HFFc6 (cell line): ENCODE data around the gene POTEI. TPM values are rescaled to one million over a fixed set of nuclear protein-coding genes. Genes with fewer than 3 reads are reported as not detected.
"Not testable (repeated sequence)": the region's sequence is repeated elsewhere in the genome, so short reads cannot be mapped to it uniquely, and the experiment has no call there.

Source experiments
- DNase-seq: peaks from one replicate; pipeline ENCODE4 v3.0.0-alpha.2; 2018
- H3K27ac Mint-ChIP-seq: 2 replicates; pipeline ENCODE4 v1.8.0; 2020; ENCODE audit warnings: mild to moderate bottlenecking, mixed read lengths
- H3K27me3 Mint-ChIP-seq: 2 replicates; pipeline ENCODE4 v1.8.0; 2021; ENCODE audit warnings: mild to moderate bottlenecking, moderate library complexity, mixed read lengths; ENCODE audit not compliant: insufficient read depth
- H3K36me3 Mint-ChIP-seq: 2 replicates; pipeline ENCODE4 v1.8.0; 2021; ENCODE audit warnings: low read depth, mixed read lengths
- H3K4me1 Mint-ChIP-seq: 2 replicates; pipeline ENCODE4 v1.8.0; 2020; ENCODE audit warnings: low read depth, mixed read lengths
- H3K4me3 Mint-ChIP-seq: 2 replicates; pipeline ENCODE4 v1.8.0; 2020; ENCODE audit warnings: mild to moderate bottlenecking, moderate library complexity, mixed read lengths
- H3K9me3 Mint-ChIP-seq: 2 replicates; pipeline ENCODE4 v1.8.0; 2020; ENCODE audit warnings: mild to moderate bottlenecking, mixed read lengths
- total RNA-seq, 6 experiments: library from RNA; stranded (reverse); fragmentation: NEBNext Ultra II Directional; extraction: Animal tissue kit (Norgen Biotek cat#: 25700); gene quantifications; 2 replicates in 1 of 6; 3 replicates in 5 of 6; pipeline ENCODE4 v1.2.3, GENCODE V29; 2021

POTEI gene
- total RNA-seq, 6 experiments from 2014 or later, result not detected

DNA sequence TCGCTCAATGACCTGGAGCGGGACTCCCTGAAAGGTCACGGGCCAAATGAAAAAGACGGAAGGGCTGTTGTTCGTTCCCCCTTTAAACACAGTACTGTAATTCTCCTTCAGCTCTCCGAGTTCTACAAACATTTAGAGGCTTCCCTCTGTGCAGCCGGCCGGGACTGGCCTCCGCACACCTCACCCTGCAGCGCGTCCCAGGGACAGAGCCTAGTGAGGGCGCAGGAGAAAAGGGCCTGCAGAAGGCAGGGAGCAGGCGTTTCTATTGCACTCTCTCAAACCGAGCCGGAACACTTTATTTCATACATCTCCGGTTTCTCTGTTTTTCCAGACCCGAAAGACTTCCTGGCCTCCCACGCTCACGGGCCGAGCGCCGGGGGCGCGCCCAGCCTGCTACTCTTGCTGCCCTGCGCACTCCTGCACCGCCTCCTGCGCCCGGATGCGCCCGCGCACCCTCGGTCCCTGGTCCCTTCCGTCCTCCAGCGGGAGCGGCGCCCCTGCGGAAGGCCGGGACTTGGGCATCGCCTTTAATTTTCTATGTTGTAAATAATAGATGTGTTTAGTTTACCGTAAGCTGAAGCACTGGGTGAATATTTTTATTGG lies 18.3 kb upstream of the POTEI start:
- not testable (repeated sequence) for H3K4me3 Mint-ChIP-seq, H3K36me3 Mint-ChIP-seq, H3K27ac Mint-ChIP-seq, H3K27me3 Mint-ChIP-seq, DNase-seq, H3K9me3 Mint-ChIP-seq, H3K4me1 Mint-ChIP-seq

DNA sequence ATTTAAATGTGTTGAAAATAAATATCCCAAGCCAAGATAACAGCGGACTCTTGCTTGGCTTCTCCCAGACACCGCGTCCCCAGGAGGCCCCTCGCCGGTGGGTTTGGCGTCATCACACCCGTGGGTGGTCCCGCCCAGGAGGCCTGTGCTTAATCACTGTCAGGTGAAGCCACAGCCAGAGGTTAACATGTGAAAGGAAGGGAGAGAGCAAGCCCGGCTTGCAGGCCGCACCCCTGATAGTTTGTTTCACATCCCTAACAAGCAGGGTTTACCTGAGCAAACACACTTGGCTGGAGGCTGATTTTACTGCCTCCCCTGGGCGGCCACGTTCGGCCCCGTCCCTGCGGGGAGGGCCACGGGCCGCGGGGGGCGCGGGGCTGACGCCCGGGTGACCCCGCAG lies 13.3 kb upstream of the POTEI start:
- not testable (repeated sequence) for H3K27ac Mint-ChIP-seq, DNase-seq, H3K4me1 Mint-ChIP-seq, H3K4me3 Mint-ChIP-seq, H3K36me3 Mint-ChIP-seq, H3K9me3 Mint-ChIP-seq, H3K27me3 Mint-ChIP-seq

DNA sequence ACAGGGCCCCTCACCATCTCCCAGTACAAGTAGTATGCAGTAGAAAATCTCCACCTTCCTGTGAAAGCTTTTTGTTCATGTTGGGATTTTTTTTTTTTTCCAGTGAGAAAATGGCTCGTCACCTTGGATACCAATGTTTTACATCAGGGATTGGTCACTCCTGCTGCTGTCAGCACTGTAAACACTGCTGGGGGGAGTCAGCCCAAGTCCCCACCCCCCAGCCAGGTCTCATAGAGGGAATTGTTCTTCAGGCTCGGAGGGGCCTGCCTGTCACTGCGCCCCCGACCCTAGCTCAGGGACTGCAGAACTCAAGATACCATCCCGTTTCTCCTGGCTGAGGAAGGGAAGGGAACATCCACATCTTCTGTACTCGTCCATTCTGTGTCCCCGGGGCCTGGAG lies 11.9 kb upstream of the POTEI start, which contains the start of gene CFC1B:
Gene CFC1B (plus strand): TSS at position 231 of the 400 bp plus-strand sequence. CDS start 263 bp downstream, outside the sequence.
- H3K9me3 Mint-ChIP-seq, H3K36me3 Mint-ChIP-seq, H3K27ac Mint-ChIP-seq, DNase-seq, H3K27me3 Mint-ChIP-seq, H3K4me3 Mint-ChIP-seq, H3K4me1 Mint-ChIP-seq: not testable (repeated sequence)

DNA sequence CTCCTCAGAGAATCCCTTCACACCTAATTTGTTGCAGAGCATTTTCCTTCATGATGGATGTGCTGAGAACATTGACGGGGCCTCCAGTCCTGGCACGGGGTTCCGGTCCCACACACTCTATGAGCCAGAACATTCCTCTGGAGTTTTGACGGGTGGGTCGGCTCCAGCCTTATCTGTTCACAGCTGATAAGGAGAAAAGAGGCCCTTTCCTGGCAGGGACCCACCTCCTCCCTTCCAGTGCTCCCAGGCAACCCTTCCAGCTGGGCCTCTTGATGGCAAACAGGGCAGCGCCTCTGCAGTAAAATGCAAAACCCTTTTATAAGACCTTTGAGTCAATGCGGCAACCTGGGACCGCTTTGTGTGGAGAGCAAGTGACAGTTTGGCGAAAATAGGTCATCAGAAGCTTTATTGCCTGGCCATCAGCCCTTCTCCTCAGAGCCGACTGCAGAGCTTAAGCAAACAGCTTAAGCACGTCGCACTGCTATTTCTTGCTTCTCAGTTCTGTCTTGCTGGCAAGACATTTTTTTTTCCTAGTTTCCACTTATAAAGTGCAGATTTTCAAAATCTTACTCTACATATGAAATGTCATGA lies 9.5 kb upstream of the POTEI start:
- DNase-seq, H3K9me3 Mint-ChIP-seq, H3K27ac Mint-ChIP-seq, H3K4me1 Mint-ChIP-seq, H3K4me3 Mint-ChIP-seq, H3K36me3 Mint-ChIP-seq, H3K27me3 Mint-ChIP-seq: not testable (repeated sequence)

DNA sequence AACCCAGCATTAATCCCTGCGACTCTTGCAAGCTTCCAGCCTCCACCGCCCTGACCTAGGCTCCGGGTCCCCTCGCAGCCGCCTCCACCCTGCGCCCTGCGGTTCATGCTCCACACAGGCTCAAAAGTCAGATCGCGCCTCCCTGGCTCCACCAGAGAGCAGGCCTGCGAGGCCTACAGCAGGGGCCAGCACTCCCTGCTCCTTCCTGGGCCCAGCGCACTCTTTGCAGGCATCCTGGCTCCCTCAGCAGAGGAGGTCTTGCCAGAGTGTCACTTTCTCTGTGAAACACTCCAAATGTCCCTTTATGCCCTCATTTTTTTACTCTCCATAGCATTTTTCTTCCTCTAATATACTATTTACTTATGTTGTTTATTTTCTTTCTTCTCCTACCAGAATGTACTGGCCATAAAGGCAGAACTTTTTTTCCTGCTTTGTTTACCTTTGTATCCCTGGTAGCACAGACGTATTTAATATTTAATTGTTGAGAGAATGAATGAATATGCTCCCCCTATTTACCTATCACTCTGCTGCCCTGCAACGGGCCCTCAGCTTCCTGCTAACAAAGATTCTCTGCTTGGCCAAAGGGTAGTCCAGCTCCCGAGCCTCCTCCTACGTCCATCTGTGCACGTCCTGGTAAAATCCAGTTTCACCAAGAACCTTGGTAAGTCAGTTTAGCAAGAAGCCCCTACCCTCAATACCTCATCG lies 2.8 kb upstream of the POTEI start:
- not testable (repeated sequence) for H3K27me3 Mint-ChIP-seq, H3K4me1 Mint-ChIP-seq, H3K9me3 Mint-ChIP-seq, H3K27ac Mint-ChIP-seq, DNase-seq, H3K4me3 Mint-ChIP-seq, H3K36me3 Mint-ChIP-seq

DNA sequence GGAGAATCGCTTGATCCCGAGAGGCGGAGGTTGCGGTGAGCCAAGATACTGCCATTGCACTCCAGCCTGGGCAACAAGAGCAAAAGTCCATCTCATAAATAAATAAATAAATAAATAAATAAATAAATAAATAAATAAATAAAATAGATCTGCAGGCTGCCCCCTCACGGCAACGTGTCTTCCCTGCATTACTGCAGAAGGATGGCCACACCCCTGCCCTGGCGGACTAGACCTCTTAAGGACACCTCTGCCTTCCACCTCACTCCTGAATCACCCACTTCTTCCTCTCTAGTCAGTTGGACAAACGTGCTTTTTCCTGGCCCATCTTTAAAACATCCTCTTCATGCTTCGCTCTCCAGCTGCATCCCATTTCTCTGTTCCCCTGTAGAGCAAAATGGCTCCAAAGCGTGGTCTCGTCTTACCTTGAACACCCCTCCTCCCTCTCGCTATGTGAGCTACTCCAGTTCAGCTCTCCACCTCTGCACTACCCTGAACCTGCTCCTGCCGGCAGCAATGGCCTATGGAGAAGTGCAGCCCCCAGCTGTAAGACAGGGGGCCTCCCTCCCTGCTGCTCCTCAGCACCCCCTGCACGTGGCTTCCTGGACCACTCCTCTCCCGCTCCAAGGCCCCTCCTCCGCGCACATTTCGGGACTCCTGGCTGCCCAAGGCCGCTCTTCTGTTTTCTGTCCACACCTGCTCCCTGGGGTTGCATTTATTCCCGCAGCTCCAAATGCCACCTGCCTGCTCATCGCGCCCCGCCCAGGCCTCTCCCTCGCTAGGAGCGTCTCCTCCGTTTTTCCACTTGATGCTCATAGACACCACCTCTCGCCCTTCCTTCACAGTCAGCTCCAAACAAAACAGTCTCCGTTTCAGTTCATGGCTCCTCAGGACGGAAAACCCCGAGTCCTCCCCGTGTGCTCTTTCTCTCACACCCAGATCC lies 1.9 kb upstream of the POTEI start:
- DNase-seq, H3K9me3 Mint-ChIP-seq, H3K4me3 Mint-ChIP-seq, H3K4me1 Mint-ChIP-seq, H3K27ac Mint-ChIP-seq, H3K27me3 Mint-ChIP-seq, H3K36me3 Mint-ChIP-seq: not testable (repeated sequence)

DNA sequence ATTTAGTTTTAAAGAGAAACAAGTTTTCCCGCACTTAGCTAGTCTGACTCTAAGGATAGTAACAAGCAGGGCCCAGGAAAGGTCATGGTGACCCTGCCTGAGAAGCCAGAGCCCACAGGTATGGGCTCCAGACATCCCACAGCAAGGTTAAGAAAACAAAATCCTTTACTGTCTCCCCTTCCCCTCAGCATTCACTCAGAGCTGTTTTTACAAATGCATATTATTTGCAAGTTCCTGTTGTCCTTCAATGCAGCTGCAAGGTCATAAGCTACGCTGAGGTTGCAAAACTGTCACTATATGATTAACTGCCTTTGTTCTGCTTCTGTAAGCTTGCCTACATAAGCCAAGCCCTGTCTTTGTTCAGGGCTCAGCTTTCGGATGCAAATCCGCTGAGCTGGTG lies 18.1 kb downstream of the POTEI start:
- H3K4me1 Mint-ChIP-seq, H3K36me3 Mint-ChIP-seq, H3K4me3 Mint-ChIP-seq, H3K27me3 Mint-ChIP-seq, H3K27ac Mint-ChIP-seq, DNase-seq, H3K9me3 Mint-ChIP-seq: not testable (repeated sequence)

DNA sequence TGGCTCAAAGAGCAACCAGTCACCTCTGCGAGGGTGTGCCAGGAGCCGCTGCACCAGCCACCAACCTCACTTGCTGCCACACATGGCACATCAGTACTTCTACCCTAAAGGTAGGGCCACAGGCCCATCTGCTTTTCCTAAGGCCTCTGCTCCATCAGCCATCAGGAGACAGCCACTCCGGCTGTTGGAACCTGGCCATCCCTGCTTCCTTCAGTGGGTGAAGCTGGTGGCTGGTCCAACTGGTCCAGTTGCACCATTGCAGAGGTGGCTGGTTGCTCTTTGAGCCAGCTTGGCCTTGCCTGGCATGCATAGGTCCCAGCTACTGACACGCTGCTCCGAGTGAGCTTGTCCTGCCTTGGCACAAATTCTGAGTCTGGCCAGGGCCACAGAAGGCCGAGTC lies 53.7 kb downstream of the POTEI start:
- H3K27ac Mint-ChIP-seq, H3K9me3 Mint-ChIP-seq, H3K36me3 Mint-ChIP-seq, H3K27me3 Mint-ChIP-seq, H3K4me3 Mint-ChIP-seq, H3K4me1 Mint-ChIP-seq, DNase-seq: not testable (repeated sequence)

DNA sequence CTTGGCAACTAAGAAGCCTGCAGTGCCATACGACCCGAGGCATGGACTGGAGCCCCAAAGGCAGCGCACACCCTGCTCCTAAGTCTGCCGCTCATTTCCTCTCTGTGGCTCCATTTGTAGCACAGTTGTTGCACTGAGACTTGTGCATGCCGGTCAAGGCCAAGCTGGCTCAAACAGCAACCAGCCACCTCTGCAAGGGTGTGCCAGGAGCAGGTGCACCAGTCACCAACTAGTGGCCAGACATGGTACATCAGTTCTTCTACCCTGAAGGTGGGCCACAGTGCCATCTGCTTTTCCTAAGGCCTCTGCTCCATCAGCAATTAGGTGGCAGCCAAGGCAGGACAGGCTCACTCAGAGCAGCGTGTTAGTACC lies 54.4 kb downstream of the POTEI start:
- H3K9me3 Mint-ChIP-seq, H3K4me3 Mint-ChIP-seq, H3K27ac Mint-ChIP-seq, H3K4me1 Mint-ChIP-seq, H3K27me3 Mint-ChIP-seq, H3K36me3 Mint-ChIP-seq, DNase-seq: not testable (repeated sequence)

DNA sequence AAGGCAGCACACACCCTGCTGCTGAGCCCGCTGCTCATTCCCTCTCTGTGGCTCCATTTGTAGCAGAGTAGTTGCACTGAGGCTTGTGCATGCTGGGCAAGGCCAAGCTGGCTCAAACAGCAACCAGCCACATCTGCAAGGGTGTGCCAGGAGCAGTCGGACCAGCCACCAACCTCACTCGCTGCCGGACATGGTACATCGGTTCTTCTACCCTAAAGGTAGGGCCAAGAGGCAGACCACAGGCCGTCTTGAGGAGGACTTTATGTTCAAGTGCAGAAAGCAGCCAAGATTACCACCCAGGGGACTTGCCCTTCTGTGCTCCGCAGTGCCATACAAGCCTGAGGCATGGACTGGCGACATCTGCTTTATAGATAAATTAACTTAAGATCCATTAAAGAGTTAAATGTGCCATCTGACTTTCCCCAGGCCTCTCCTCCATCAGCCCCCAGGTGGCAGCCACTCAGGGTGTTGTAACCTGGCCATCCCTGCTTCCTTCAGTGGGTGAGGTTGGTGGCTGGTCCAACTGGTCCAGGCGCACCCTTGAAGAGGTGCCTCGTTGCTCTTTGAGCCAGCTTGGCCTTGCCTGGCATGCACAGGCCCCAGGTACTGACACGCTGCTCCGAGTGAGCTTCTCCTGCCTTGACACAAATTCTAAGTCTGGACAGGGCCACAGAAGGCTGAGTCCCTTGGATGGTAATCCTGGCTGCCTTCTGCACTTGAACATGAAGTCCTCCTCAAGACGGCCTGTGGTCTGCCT lies 55.0 kb downstream of the POTEI start:
- not testable (repeated sequence) for H3K4me1 Mint-ChIP-seq, H3K9me3 Mint-ChIP-seq, H3K27ac Mint-ChIP-seq, H3K36me3 Mint-ChIP-seq, H3K27me3 Mint-ChIP-seq, DNase-seq, H3K4me3 Mint-ChIP-seq

DNA sequence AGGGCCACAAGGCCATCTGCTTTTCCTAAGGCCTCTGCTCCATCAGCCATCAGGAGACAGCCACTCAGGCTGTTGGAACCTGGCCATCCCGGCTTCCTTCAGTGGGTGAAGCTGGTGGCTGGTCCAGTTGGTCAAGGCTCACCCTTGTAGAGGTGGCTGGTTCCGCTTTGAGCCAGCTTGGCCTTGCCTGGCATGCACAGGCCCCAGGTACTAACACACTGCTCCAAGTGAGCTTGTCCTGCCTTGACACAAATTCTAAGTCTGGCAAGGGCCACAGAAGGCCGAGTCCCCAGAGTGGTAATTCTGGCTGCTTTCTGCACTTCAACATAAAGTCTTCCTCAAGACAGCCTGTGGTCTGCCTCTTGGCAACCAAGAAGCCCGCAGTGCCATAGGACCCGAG lies 56.2 kb downstream of the POTEI start:
- not testable (repeated sequence) for H3K4me1 Mint-ChIP-seq, H3K27ac Mint-ChIP-seq, H3K9me3 Mint-ChIP-seq, H3K4me3 Mint-ChIP-seq, DNase-seq, H3K36me3 Mint-ChIP-seq, H3K27me3 Mint-ChIP-seq

DNA sequence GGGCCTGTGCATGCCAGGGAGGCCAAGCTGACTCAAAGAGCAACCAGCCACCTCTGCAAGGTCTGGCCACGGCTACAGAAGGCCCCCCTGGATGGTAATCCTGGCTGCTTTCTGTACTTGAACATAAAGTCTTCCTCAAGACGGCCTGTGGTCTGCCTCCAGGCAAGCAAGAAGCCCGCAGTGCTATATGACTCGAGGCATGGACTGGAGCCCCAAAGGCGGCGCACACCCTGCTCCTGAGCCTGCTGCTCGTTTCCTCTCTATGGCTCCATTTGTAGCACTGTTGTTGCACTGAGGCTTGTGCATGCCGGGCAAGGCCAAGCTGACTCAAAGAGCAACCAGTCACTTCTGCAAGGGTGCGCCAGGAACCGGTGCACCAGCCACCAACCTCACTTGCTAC lies 57.3 kb downstream of the POTEI start:
- H3K27ac Mint-ChIP-seq, H3K4me3 Mint-ChIP-seq, H3K36me3 Mint-ChIP-seq, H3K27me3 Mint-ChIP-seq, H3K4me1 Mint-ChIP-seq, DNase-seq, H3K9me3 Mint-ChIP-seq: not testable (repeated sequence)

DNA sequence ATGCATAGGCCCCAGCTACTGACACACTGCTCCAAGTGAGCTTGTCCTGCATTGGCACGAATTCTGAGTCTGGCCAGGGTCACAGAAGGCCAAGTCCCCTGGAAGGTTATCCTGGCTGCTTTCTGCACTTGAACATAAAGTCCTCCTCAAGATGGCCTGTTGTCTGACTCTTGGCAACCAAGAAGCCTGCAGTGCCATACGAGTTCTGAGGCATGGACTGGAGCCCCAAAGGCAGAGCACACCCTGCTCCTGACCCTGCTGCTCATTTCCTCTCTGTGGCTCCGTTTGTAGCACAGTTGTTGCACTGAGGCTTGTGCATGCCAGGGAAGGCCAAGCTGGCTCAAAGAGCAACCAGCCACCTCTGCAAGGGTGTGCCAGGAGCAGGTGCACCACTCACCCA lies 57.9 kb downstream of the POTEI start:
- H3K4me1 Mint-ChIP-seq, H3K27ac Mint-ChIP-seq, H3K36me3 Mint-ChIP-seq, H3K27me3 Mint-ChIP-seq, DNase-seq, H3K4me3 Mint-ChIP-seq, H3K9me3 Mint-ChIP-seq: not testable (repeated sequence)
